ENCODE data around the gene AMIGO2. TPM values are rescaled to one million over a fixed set of nuclear protein-coding genes. Genes with fewer than 3 reads are reported as not detected.

Gene AMIGO2
- total RNA-seq, 1 donor from 2014 or later, result 8.5 TPM

DNA sequence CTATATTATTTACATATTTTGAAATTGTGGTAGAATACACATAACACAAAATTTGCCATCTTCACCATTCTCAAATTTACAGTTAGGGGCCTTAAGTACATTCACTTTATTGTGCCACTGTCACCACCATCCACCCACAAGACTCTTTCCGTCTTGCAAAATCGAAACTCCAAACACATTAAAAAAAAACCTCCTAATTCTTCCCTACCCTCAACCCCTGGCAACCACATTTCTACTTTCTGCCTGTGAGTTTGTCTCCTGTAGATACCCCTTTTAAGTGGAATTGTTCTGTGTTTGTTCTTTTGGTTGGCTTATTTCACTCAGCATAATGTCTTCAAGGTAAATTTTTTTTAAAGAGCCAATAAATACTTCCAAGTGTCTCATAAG, 31.6 kb upstream of the AMIGO2 start:
- H3K27me3 Mint-ChIP-seq (ENCODE audit: low read depth), result no peaks in the 10 kb centered on the region
- no peaks in the 10 kb centered on the region for H3K9me3 Mint-ChIP-seq
- TF ChIP-seq, protein P1, sequence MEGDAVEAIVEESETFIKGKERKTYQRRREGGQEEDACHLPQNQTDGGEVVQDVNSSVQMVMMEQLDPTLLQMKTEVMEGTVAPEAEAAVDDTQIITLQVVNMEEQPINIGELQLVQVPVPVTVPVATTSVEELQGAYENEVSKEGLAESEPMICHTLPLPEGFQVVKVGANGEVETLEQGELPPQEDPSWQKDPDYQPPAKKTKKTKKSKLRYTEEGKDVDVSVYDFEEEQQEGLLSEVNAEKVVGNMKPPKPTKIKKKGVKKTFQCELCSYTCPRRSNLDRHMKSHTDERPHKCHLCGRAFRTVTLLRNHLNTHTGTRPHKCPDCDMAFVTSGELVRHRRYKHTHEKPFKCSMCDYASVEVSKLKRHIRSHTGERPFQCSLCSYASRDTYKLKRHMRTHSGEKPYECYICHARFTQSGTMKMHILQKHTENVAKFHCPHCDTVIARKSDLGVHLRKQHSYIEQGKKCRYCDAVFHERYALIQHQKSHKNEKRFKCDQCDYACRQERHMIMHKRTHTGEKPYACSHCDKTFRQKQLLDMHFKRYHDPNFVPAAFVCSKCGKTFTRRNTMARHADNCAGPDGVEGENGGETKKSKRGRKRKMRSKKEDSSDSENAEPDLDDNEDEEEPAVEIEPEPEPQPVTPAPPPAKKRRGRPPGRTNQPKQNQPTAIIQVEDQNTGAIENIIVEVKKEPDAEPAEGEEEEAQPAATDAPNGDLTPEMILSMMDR (IDR thresholded peaks at IDR 0.05; ENCODE audit: unreplicated experiment), result no peak
- no peaks in the 10 kb centered on the region for H3K36me3 Mint-ChIP-seq
- no peak overlapping the region for H3K4me3 Mint-ChIP-seq
- H3K4me1 Mint-ChIP-seq, result no peaks in the 10 kb centered on the region
- H3K27ac Mint-ChIP-seq, result no peak overlapping the region
- no peak for DNase-seq (ENCODE audit: low spot score in 2 of 2, unreplicated experiment in 2 of 2)

DNA sequence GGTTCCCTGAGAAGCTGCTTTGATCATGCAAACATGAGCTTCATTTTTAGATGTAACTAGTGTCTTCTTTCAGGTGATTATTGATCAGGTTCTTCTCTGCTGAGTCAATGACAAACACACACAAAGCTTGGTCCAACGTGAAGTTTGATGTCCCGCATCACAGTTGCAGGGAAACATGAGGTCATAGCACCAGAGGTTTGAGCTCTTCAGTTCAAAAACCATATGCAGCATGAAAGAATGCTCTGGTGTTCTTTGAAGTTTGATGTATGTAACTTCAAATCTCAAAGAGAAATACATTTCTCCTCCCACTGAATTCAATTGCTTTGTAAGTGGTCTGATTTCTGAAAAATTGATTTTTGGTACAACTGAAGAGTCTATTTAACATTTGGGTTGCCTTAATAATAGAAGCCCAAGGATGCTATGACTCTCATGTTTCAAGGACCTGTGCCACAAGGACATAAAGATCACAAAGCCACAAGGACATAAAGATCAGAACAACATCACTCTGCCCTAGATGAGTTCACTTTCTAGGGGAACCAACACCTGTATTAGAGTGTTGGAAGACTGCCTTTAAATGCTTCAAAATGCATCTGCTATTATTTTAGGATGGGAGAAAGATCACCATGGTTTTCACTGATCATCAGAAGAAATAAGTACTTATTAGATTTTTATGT, 31.1 kb upstream of the AMIGO2 start:
- DNase-seq (ENCODE audit: low spot score in 2 of 2, unreplicated experiment in 2 of 2), result no peak
- Mint-ChIP-seq H3K4me1 (no peaks in the 10 kb centered on the region), H3K36me3 (no peaks in the 10 kb centered on the region), H3K27me3 (ENCODE audit: low read depth) (no peaks in the 10 kb centered on the region), H3K4me3 (no peak overlapping the region), H3K27ac (no peak overlapping the region), H3K9me3 (no peaks in the 10 kb centered on the region)
- TF ChIP-seq, protein P1 (IDR thresholded peaks at IDR 0.05; ENCODE audit: unreplicated experiment), result no peak

DNA sequence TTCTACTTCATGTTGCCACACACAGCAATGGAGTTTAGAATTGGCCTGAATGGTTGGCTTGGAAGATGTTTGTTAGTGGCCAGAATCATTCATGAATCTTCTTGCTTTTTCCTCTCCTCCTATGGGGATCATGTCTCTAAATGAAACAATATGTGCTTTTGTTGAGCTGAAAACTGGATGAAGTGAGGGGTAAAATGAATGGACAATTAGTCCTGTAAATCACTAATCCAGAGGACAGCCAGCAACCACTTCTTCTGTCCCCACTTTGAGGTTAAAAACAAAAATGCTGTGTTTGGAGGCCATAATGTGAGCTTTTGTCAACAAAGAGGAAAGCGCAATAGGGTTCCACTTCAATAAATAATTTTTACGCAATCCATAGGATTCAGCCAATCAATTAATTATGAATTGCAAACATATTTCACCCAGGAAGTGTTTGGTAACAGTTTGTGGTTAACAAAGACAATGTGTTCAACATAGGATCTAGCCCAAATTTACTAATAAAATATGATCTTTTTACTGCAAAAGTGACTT, 30.3 kb upstream of the AMIGO2 start:
- Mint-ChIP-seq H3K9me3 (no peaks in the 10 kb centered on the region), H3K4me1 (no peaks in the 10 kb centered on the region), H3K36me3 (no peaks in the 10 kb centered on the region), H3K27ac (no peak overlapping the region), H3K27me3 (ENCODE audit: low read depth) (no peaks in the 10 kb centered on the region), H3K4me3 (no peak overlapping the region)
- TF ChIP-seq, protein P1 (IDR thresholded peaks at IDR 0.05; ENCODE audit: unreplicated experiment), result no peak
- DNase-seq (ENCODE audit: low spot score in 2 of 2, unreplicated experiment in 2 of 2), result no peak

DNA sequence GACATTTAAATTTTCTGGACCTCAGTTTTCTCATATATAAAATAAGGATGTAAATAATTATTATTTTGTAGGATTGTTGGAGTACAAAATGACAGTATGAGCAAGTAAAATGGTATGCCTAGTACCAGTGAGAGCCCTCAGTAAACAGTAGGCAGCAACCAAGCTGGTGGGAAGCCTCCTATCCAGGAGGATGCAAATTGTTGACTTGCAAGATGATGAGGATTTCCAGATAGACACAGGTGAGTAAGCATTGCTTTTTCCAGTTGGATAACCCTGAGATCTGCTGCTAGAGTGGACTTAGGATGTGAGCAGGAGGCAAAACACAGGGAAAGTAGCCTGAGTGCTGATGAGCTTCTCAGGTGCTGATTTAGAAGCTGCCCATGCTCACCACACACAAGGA, 28.2 kb upstream of the AMIGO2 start:
- Mint-ChIP-seq H3K27me3 (ENCODE audit: low read depth) (no peaks in the 10 kb centered on the region), H3K36me3 (no peaks in the 10 kb centered on the region), H3K27ac (no peak overlapping the region), H3K9me3 (no peaks in the 10 kb centered on the region), H3K4me3 (no peak overlapping the region), H3K4me1 (no peaks in the 10 kb centered on the region)
- TF ChIP-seq, protein P1 (IDR thresholded peaks at IDR 0.05; ENCODE audit: unreplicated experiment), result no peak
- DNase-seq (ENCODE audit: low spot score in 2 of 2, unreplicated experiment in 2 of 2), result no peak

DNA sequence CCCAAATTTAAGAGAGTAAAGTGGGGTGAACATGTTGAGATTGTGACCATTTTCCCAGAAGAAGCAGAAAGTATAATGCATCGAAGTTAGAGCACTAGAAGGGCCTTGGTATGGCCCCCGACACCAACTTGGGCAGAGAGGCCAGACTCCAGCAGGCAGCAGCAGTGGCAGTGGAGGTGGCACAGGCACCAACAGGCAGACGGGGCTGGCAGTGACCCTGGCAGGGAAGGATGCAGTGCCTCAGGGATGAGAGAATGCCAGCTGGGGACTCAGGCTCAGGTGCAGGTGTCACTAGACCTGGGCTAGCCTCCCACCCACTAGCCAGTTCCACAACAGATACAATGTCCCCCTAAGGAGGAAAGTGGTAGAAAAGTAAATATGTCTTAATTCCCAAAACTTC, 27.7 kb upstream of the AMIGO2 start:
- H3K27ac Mint-ChIP-seq, result no peak overlapping the region
- H3K9me3 Mint-ChIP-seq, result no peaks in the 10 kb centered on the region
- no peaks in the 10 kb centered on the region for H3K27me3 Mint-ChIP-seq (ENCODE audit: low read depth)
- DNase-seq (ENCODE audit: low spot score in 2 of 2, unreplicated experiment in 2 of 2), result no peak
- H3K4me3 Mint-ChIP-seq, result no peak overlapping the region
- TF ChIP-seq, protein P1 (IDR thresholded peaks at IDR 0.05; ENCODE audit: unreplicated experiment), result no peak
- H3K36me3 Mint-ChIP-seq, result no peaks in the 10 kb centered on the region
- no peaks in the 10 kb centered on the region for H3K4me1 Mint-ChIP-seq

Measured in mesothelial cell of epicardium (in vitro differentiated cells).